ENCODE data around the gene MYL5. TPM values are rescaled to one million over a fixed set of nuclear protein-coding genes. Genes with fewer than 3 reads are reported as not detected.
"Not testable (repeated sequence)": the region's sequence is repeated elsewhere in the genome, so short reads cannot be mapped to it uniquely, and the experiment has no call there.

Gene MYL5
- total RNA-seq, 3 donors from 2014 or later = 13.7 to 16.0 (median 15.1) TPM

GRCh38 chr4:706083-706633 is 31.8 kb downstream of the MYL5 start:
- not testable (repeated sequence) for H3K27me3 Mint-ChIP-seq (ENCODE audit: low read depth); ATAC-seq; DNase-seq; H3K9me3 Mint-ChIP-seq; H3K36me3 Mint-ChIP-seq (ENCODE audit: insufficient read depth)
- peaks cover 22% of the 10 kb centered on the region for H3K4me1 Mint-ChIP-seq (ENCODE audit: low read depth)
- peak overlapping the region; percentile 38 for H3K4me3 Mint-ChIP-seq

- Mint-ChIP-seq H3K36me3 (ENCODE audit: insufficient read depth) (peaks cover 2% of the 10 kb centered on the region), H3K4me1 (ENCODE audit: low read depth) (peaks cover 22% of the 10 kb centered on the region), H3K27me3 (ENCODE audit: low read depth) (no peaks in the 10 kb centered on the region), H3K9me3 (no peaks in the 10 kb centered on the region), H3K4me3 (no peak overlapping the region)
- DNase-seq (no peak), ATAC-seq (no peak)
Measured at GRCh38 chr4:706834-707598, 32.7 kb downstream of the MYL5 start.

GRCh38 chr4:707929-708630 is 33.7 kb downstream of the MYL5 start:
- no peak overlapping the region for H3K4me3 Mint-ChIP-seq
- peaks cover 2% of the 10 kb centered on the region for H3K36me3 Mint-ChIP-seq (ENCODE audit: insufficient read depth)
- no peak for DNase-seq
- H3K4me1 Mint-ChIP-seq (ENCODE audit: low read depth) = peaks cover 22% of the 10 kb centered on the region
- H3K9me3 Mint-ChIP-seq = no peaks in the 10 kb centered on the region
- H3K27me3 Mint-ChIP-seq (ENCODE audit: low read depth) = no peaks in the 10 kb centered on the region
- no peak for ATAC-seq

GRCh38 chr4:708631-708933 is 34.2 kb downstream of the MYL5 start:
- DNase-seq = no peak
- Mint-ChIP-seq H3K27me3 (ENCODE audit: low read depth) (no peaks in the 10 kb centered on the region), H3K4me1 (ENCODE audit: low read depth) (peaks cover 22% of the 10 kb centered on the region), H3K36me3 (ENCODE audit: insufficient read depth) (peaks cover 2% of the 10 kb centered on the region), H3K9me3 (no peaks in the 10 kb centered on the region), H3K4me3 (peak overlapping the region; percentile 20)
- ATAC-seq = no peak

- H3K4me1 Mint-ChIP-seq (ENCODE audit: low read depth) = peaks cover 22% of the 10 kb centered on the region
- H3K36me3 Mint-ChIP-seq (ENCODE audit: insufficient read depth) = peaks cover 2% of the 10 kb centered on the region
- peak overlapping the region; percentile 21 for H3K4me3 Mint-ChIP-seq
- DNase-seq (no peak), ATAC-seq (no peak)
- H3K9me3 Mint-ChIP-seq = no peaks in the 10 kb centered on the region
- H3K27me3 Mint-ChIP-seq (ENCODE audit: low read depth) = no peaks in the 10 kb centered on the region
Measured at GRCh38 chr4:709348-709747, 35.0 kb downstream of the MYL5 start.

- Mint-ChIP-seq H3K4me1 (ENCODE audit: low read depth) (peaks cover 23% of the 10 kb centered on the region), H3K36me3 (ENCODE audit: insufficient read depth) (peaks cover 2% of the 10 kb centered on the region), H3K9me3 (no peaks in the 10 kb centered on the region), H3K27me3 (ENCODE audit: low read depth) (no peaks in the 10 kb centered on the region), H3K4me3 (no peak overlapping the region)
- no peak for DNase-seq
- ATAC-seq = no peak
Measured at GRCh38 chr4:710116-710515, 35.8 kb downstream of the MYL5 start.

GRCh38 chr4:710916-711315 is 36.6 kb downstream of the MYL5 start:
- ATAC-seq (no peak), DNase-seq (no peak)
- Mint-ChIP-seq H3K4me1 (ENCODE audit: low read depth) (peaks cover 25% of the 10 kb centered on the region), H3K4me3 (no peak overlapping the region), H3K9me3 (no peaks in the 10 kb centered on the region), H3K27me3 (ENCODE audit: low read depth) (no peaks in the 10 kb centered on the region), H3K36me3 (ENCODE audit: insufficient read depth) (peaks cover 2% of the 10 kb centered on the region)

GRCh38 chr4:712093-712492 is 37.8 kb downstream of the MYL5 start:
- no peaks in the 10 kb centered on the region for H3K9me3 Mint-ChIP-seq
- no peak overlapping the region for H3K4me3 Mint-ChIP-seq
- no peaks in the 10 kb centered on the region for H3K27me3 Mint-ChIP-seq (ENCODE audit: low read depth)
- H3K36me3 Mint-ChIP-seq (ENCODE audit: insufficient read depth) = peaks cover 2% of the 10 kb centered on the region
- peaks cover 25% of the 10 kb centered on the region for H3K4me1 Mint-ChIP-seq (ENCODE audit: low read depth)
- no peak for DNase-seq
- no peak for ATAC-seq

- DNase-seq (no peak), ATAC-seq (no peak)
- Mint-ChIP-seq H3K36me3 (ENCODE audit: insufficient read depth) (peaks cover 2% of the 10 kb centered on the region), H3K9me3 (no peaks in the 10 kb centered on the region), H3K27me3 (ENCODE audit: low read depth) (no peaks in the 10 kb centered on the region), H3K4me1 (ENCODE audit: low read depth) (peaks cover 25% of the 10 kb centered on the region), H3K4me3 (no peak overlapping the region)
Measured at GRCh38 chr4:712916-713632, 38.7 kb downstream of the MYL5 start.

- no peak overlapping the region for H3K4me3 Mint-ChIP-seq
Measured at GRCh38 chr4:714087-714486, 39.7 kb downstream of the MYL5 start.

GRCh38 chr4:717601-718320 is 43.4 kb downstream of the MYL5 start:
- Mint-ChIP-seq H3K4me3 (no peak overlapping the region), H3K4me1 (ENCODE audit: low read depth) (peaks cover 8% of the 10 kb centered on the region), H3K27me3 (ENCODE audit: low read depth) (no peaks in the 10 kb centered on the region), H3K9me3 (no peaks in the 10 kb centered on the region), H3K36me3 (ENCODE audit: insufficient read depth) (peaks cover 23% of the 10 kb centered on the region)
- no peak for DNase-seq
- no peak for ATAC-seq

More at GRCh38 chr4:714087-714486, 39.7 kb downstream of the MYL5 start:
- ATAC-seq (no peak), DNase-seq (no peak)
- Mint-ChIP-seq H3K4me1 (ENCODE audit: low read depth) (peaks cover 18% of the 10 kb centered on the region), H3K36me3 (ENCODE audit: insufficient read depth) (peaks cover 3% of the 10 kb centered on the region), H3K27me3 (ENCODE audit: low read depth) (no peaks in the 10 kb centered on the region), H3K9me3 (no peaks in the 10 kb centered on the region)

GRCh38 chr4:718460-718859 is 44.1 kb downstream of the MYL5 start:
- Mint-ChIP-seq H3K27me3 (ENCODE audit: low read depth) (no peaks in the 10 kb centered on the region), H3K36me3 (ENCODE audit: insufficient read depth) (peaks cover 23% of the 10 kb centered on the region), H3K9me3 (no peaks in the 10 kb centered on the region), H3K4me3 (no peak overlapping the region), H3K4me1 (ENCODE audit: low read depth) (peaks cover 8% of the 10 kb centered on the region)
- ATAC-seq (no peak), DNase-seq (no peak)

GRCh38 chr4:720111-720860 is 45.9 kb downstream of the MYL5 start:
- ATAC-seq = no peak
- peaks cover 23% of the 10 kb centered on the region for H3K36me3 Mint-ChIP-seq (ENCODE audit: insufficient read depth)
- DNase-seq = no peak
- no peaks in the 10 kb centered on the region for H3K9me3 Mint-ChIP-seq
- peaks cover 12% of the 10 kb centered on the region for H3K4me1 Mint-ChIP-seq (ENCODE audit: low read depth)
- H3K27me3 Mint-ChIP-seq (ENCODE audit: low read depth) = no peaks in the 10 kb centered on the region
- H3K4me3 Mint-ChIP-seq = no peak overlapping the region
